HEK293 (cell line): ENCODE results near the gene NEURL2.

Experiments
- CTCF ChIA-PET: fragments of 350-600 bp; formaldehyde crosslinking; extraction: SDS; loops from one replicate; lab custom pipeline; 2021; ENCODE audit warnings: antibody characterized with exemption; lab: Yijun Ruan, JAX
- POLR2A ChIA-PET: fragments of 300-600 bp; formaldehyde crosslinking; extraction: SDS; loops from one replicate; lab custom pipeline; 2020; ENCODE audit warnings: antibody characterized with exemption, inconsistent platforms; lab: Yijun Ruan, JAX
- H3K27ac ChIP-seq: fragments of 200-500 bp; sonication (Bioruptor generic); 2 replicates; pipeline ENCODE4 v1.5.1; 2014; ENCODE audit warnings: low read depth, low read length, control low read depth, inconsistent platforms; ENCODE audit errors: extremely low read depth
- H3K36me3 ChIP-seq, 2 experiments: fragments of 200-500 bp in 1 of 2; sonication (Bioruptor generic) in 1 of 2; 1 replicate in 1 of 2; 2 replicates in 1 of 2; pipeline ENCODE4 v1.5.1; 2014 to 2017; ENCODE audit warnings: inconsistent platforms in 2 of 2, low read length in 2 of 2; ENCODE audit not compliant: control insufficient read depth in 2 of 2, insufficient read depth in 1 of 2
- H3K4me1 ChIP-seq: fragments of 200-500 bp; sonication (Bioruptor generic); 2 replicates; pipeline ENCODE4 v1.5.1; 2014; ENCODE audit warnings: mild to moderate bottlenecking, low read length, inconsistent platforms; ENCODE audit not compliant: control insufficient read depth, insufficient read depth
- H3K4me3 ChIP-seq: 2 replicates; pipeline ENCODE4 v1.5.1; 2011; ENCODE audit warnings: low read depth, mild to moderate bottlenecking, control low read depth, low read length, moderate library complexity
- H3K9me3 ChIP-seq: fragments of 200-500 bp; sonication (Bioruptor generic); 2 replicates; pipeline ENCODE4 v1.5.1; 2014; ENCODE audit warnings: low read depth, low read length, inconsistent platforms; ENCODE audit not compliant: control insufficient read depth, insufficient read depth
- GFI1B ChIP-seq: fragments of 450-650 bp; formaldehyde crosslinking; IDR thresholded peaks from 2 replicates; pipeline ENCODE4 v1.5.1; 2016; ENCODE audit warnings: missing biosample characterization, missing genetic modification characterization
- KLF7 ChIP-seq: fragments of 450-650 bp; formaldehyde crosslinking; IDR thresholded peaks from 2 replicates; pipeline ENCODE4 v1.5.1; 2016; ENCODE audit warnings: missing biosample characterization, missing genetic modification characterization, borderline replicate concordance
- KLF9 ChIP-seq: fragments of 450-650 bp; formaldehyde crosslinking; IDR thresholded peaks from 2 replicates; pipeline ENCODE4 v1.5.1; 2016; ENCODE audit warnings: missing biosample characterization, missing genetic modification characterization, low read depth
- TRIM28 ChIP-seq: IDR thresholded peaks from 2 replicates; pipeline ENCODE4 v1.6.1; 2011; ENCODE audit warnings: low read length, control low read depth, borderline replicate concordance
- ZBTB7A ChIP-seq: fragments of 450-650 bp; formaldehyde crosslinking; IDR thresholded peaks from 2 replicates; pipeline ENCODE4 v1.5.1; 2016; ENCODE audit warnings: low read depth, missing biosample characterization, missing genetic modification characterization
- ZBTB8A ChIP-seq: fragments of 450-650 bp; formaldehyde crosslinking; IDR thresholded peaks from 2 replicates; pipeline ENCODE4 v1.5.1; 2016; ENCODE audit warnings: missing biosample characterization, missing genetic modification characterization
- ZFP41 ChIP-seq: fragments of 450-650 bp; formaldehyde crosslinking; IDR thresholded peaks from 2 replicates; pipeline ENCODE4 v1.5.1; 2016; ENCODE audit warnings: missing biosample characterization, missing genetic modification characterization, borderline replicate concordance
- ZNF341 ChIP-seq: fragments of 450-650 bp; formaldehyde crosslinking; IDR thresholded peaks from 2 replicates; pipeline ENCODE4; 2016; ENCODE audit warnings: low read depth, missing biosample characterization, missing genetic modification characterization
- ZNF416 ChIP-seq: fragments of 450-650 bp; formaldehyde crosslinking; IDR thresholded peaks from 2 replicates; pipeline ENCODE4 v1.5.1; 2016; ENCODE audit warnings: missing biosample characterization, missing genetic modification characterization
- ZNF433 ChIP-seq: fragments of 450-650 bp; formaldehyde crosslinking; IDR thresholded peaks from 2 replicates; pipeline ENCODE4 v1.5.1; 2016; ENCODE audit warnings: missing biosample characterization, missing genetic modification characterization, low read depth
- ZNF501 ChIP-seq: fragments of 450-650 bp; formaldehyde crosslinking; IDR thresholded peaks from 2 replicates; pipeline ENCODE4 v1.5.1; 2016; ENCODE audit warnings: missing biosample characterization, missing genetic modification characterization
- ZNF518A ChIP-seq: fragments of 450-650 bp; formaldehyde crosslinking; conservative IDR thresholded peaks from 2 replicates; pipeline ENCODE4 v1.5.1; 2016; ENCODE audit warnings: low read depth, missing biosample characterization, missing genetic modification characterization
- ZNF530 ChIP-seq: fragments of 450-650 bp; formaldehyde crosslinking; IDR thresholded peaks from 2 replicates; pipeline ENCODE4 v1.5.1; 2016; ENCODE audit warnings: low read depth, missing biosample characterization, missing genetic modification characterization
- ZNF560 ChIP-seq: fragments of 450-650 bp; formaldehyde crosslinking; IDR thresholded peaks from 2 replicates; pipeline ENCODE4 v1.5.1; 2017; ENCODE audit warnings: missing biosample characterization, missing genetic modification characterization, borderline replicate concordance
- ZNF571 ChIP-seq: fragments of 450-650 bp; formaldehyde crosslinking; IDR thresholded peaks from 2 replicates; pipeline ENCODE4 v1.5.0; 2017; ENCODE audit warnings: missing biosample characterization, missing genetic modification characterization
- ZNF747 ChIP-seq: fragments of 450-650 bp; formaldehyde crosslinking; IDR thresholded peaks from 2 replicates; pipeline ENCODE4 v1.5.1; 2016; ENCODE audit warnings: missing biosample characterization, missing genetic modification characterization
- ZNF791 ChIP-seq: fragments of 450-650 bp; formaldehyde crosslinking; IDR thresholded peaks from 2 replicates; pipeline ENCODE4 v1.5.1; 2016; ENCODE audit warnings: missing biosample characterization, missing genetic modification characterization
- TF ChIP-seq, protein P1 (sequence below): fragments of 450-650 bp; formaldehyde crosslinking; conservative IDR thresholded peaks from 2 replicates; pipeline ENCODE4 v1.5.1; 2016; ENCODE audit warnings: low read depth, missing biosample characterization, missing genetic modification characterization
- TF ChIP-seq, protein P2 (sequence below): fragments of 450-650 bp; IDR thresholded peaks from 2 replicates; pipeline ENCODE4 v1.5.1; 2018; ENCODE audit warnings: missing biosample characterization, missing genetic modification characterization
- TF ChIP-seq, protein P3 (sequence below): fragments of 450-650 bp; formaldehyde crosslinking; IDR thresholded peaks from 2 replicates; pipeline ENCODE4 v1.5.1; 2016; ENCODE audit warnings: missing biosample characterization, missing genetic modification characterization

The NEURL2 gene

DNA sequence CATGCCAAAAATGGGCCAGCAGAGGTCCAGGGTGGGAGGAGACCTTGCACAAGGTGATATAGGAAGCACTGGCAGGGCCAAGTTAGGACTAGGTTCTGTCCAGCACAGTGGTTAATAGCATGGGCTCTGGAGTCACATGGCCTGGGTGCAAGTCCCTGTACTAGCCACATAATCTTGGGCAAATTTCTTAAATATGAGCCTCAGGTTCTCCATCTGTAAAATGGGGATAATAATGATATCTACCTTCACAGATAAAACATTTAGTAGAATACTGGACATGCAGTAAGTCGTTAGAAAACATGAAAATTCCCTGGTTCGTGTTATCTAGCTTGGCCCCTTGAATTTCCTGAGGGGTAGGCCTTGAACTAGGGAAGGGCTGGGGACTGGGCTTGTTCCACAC is 6.3 kb upstream of the NEURL2 start (continued):
- no peak for TF ChIP-seq KLF9 (tag by site-specific recombination)
- TF ChIP-seq, protein P1, sequence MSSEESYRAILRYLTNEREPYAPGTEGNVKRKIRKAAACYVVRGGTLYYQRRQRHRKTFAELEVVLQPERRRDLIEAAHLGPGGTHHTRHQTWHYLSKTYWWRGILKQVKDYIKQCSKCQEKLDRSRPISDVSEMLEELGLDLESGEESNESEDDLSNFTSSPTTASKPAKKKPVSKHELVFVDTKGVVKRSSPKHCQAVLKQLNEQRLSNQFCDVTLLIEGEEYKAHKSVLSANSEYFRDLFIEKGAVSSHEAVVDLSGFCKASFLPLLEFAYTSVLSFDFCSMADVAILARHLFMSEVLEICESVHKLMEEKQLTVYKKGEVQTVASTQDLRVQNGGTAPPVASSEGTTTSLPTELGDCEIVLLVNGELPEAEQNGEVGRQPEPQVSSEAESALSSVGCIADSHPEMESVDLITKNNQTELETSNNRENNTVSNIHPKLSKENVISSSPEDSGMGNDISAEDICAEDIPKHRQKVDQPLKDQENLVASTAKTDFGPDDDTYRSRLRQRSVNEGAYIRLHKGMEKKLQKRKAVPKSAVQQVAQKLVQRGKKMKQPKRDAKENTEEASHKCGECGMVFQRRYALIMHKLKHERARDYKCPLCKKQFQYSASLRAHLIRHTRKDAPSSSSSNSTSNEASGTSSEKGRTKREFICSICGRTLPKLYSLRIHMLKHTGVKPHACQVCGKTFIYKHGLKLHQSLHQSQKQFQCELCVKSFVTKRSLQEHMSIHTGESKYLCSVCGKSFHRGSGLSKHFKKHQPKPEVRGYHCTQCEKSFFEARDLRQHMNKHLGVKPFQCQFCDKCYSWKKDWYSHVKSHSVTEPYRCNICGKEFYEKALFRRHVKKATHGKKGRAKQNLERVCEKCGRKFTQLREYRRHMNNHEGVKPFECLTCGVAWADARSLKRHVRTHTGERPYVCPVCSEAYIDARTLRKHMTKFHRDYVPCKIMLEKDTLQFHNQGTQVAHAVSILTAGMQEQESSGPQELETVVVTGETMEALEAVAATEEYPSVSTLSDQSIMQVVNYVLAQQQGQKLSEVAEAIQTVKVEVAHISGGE = no peak
- no peak for TF ChIP-seq GFI1B
- TF ChIP-seq ZNF518A (tag by site-specific recombination) = no peak
- TF ChIP-seq ZNF530 (tag by site-specific recombination) = no peak

- H3K36me3 ChIP-seq = peaks cover 0 to 45% of the 10 kb centered on the region in 2 experiments; a peak in 2 of 3 replicates
- ChIA-PET CTCF (interaction anchor here (0.5 to 1.0 kb wide), 3 partner anchors 9 to 97 kb away, joined by 3 to 5 read pairs (median 3); no protein-coding TSS in a partner anchor), POLR2A (interaction anchor here (2.1 kb wide), 1 partner anchor 9 kb away, joined by 8 read pairs; no protein-coding TSS in a partner anchor)
- H3K9me3 ChIP-seq = no peaks in the 10 kb centered on the region
- peaks cover 3% of the 10 kb centered on the region; the same call in 1 of the 2 replicates for H3K4me1 ChIP-seq
- no peak overlapping the region for H3K27ac ChIP-seq
- H3K4me3 ChIP-seq = no peak overlapping the region
- TF ChIP-seq ZBTB8A (tag by site-specific recombination) = no peak
- TF ChIP-seq KLF7 (tag by site-specific recombination) = no peak
- no peak for TF ChIP-seq ZNF341 (tag by site-specific recombination)
- no peak for TF ChIP-seq ZFP41
- TF ChIP-seq TRIM28 = no peak
- TF ChIP-seq ZNF791 (tag by site-specific recombination) = no peak
- TF ChIP-seq ZNF571 = no peak
- TF ChIP-seq ZNF433 (tag by site-specific recombination) = no peak
- TF ChIP-seq ZNF560 (tag by site-specific recombination) = no peak
- TF ChIP-seq, protein P2, sequence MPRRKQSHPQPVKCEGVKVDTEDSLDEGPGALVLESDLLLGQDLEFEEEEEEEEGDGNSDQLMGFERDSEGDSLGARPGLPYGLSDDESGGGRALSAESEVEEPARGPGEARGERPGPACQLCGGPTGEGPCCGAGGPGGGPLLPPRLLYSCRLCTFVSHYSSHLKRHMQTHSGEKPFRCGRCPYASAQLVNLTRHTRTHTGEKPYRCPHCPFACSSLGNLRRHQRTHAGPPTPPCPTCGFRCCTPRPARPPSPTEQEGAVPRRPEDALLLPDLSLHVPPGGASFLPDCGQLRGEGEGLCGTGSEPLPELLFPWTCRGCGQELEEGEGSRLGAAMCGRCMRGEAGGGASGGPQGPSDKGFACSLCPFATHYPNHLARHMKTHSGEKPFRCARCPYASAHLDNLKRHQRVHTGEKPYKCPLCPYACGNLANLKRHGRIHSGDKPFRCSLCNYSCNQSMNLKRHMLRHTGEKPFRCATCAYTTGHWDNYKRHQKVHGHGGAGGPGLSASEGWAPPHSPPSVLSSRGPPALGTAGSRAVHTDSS (tag by site-specific recombination) = no peak
- TF ChIP-seq ZBTB7A = no peak
- TF ChIP-seq ZNF518A (tag by site-specific recombination) = no peak
- TF ChIP-seq ZNF501 = no peak
- TF ChIP-seq ZNF416 (tag by site-specific recombination) = no peak
- TF ChIP-seq, protein P3, sequence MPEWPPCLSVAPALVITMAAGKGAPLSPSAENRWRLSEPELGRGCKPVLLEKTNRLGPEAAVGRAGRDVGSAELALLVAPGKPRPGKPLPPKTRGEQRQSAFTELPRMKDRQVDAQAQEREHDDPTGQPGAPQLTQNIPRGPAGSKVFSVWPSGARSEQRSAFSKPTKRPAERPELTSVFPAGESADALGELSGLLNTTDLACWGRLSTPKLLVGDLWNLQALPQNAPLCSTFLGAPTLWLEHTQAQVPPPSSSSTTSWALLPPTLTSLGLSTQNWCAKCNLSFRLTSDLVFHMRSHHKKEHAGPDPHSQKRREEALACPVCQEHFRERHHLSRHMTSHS (tag by site-specific recombination) = no peak
- TF ChIP-seq GFI1B = no peak
- no peak for TF ChIP-seq ZNF747 (tag by site-specific recombination)
Observed at GRCh38 chr20:45896641-45897161, 5.7 kb upstream of the NEURL2 start.
